IMR-90 (cell line): ENCODE data around the gene PLCB3. TPM values are rescaled to one million over a fixed set of nuclear protein-coding genes. Genes with fewer than 3 reads are reported as not detected.

Source experiments
- ATAC-seq: fragments of 200-7000 bp; cut with Tn5 transposase; 2 replicates; pipeline ENCODE4 v1.9.1; 2020; ENCODE audit warnings: low read depth, mild to moderate bottlenecking, moderate library complexity
- BruUV-seq: library from RNA; stranded (reverse); fragments of 400-500 nt; replicated peaks from 2 replicates; lab custom pipeline; 2021; lab: Mats Ljungman, UMichigan
- CTCF ChIA-PET: fragments of 300-600 bp; formaldehyde crosslinking; extraction: SDS; loops from one replicate; lab custom pipeline; 2021; ENCODE audit warnings: antibody characterized with exemption; lab: Yijun Ruan, JAX
- POLR2A ChIA-PET: fragments of 300-600 bp; sonication (Branson Sonifier 250); formaldehyde crosslinking; loops from one replicate; lab custom pipeline; 2022; ENCODE audit warnings: antibody characterized with exemption; ENCODE audit not compliant: unreplicated experiment; lab: Charles Lee
- DNase-seq: peaks from one replicate; pipeline ENCODE4 v3.0.0; 2013
- H2AFZ ChIP-seq: replicated peaks from 2 replicates; pipeline ENCODE3; 2013; ENCODE audit warnings: low read length, mild to moderate bottlenecking; ENCODE audit not compliant: poor library complexity
- H2AK5ac ChIP-seq: 2 replicates; pipeline ENCODE4 v1.6.1; 2013; ENCODE audit warnings: low read depth, low read length, inconsistent platforms
- H2AK9ac ChIP-seq: replicated peaks from 2 replicates; pipeline ENCODE3; 2013; ENCODE audit warnings: mild to moderate bottlenecking, low read depth, low read length, moderate library complexity; ENCODE audit not compliant: poor library complexity
- H2BK120ac ChIP-seq: 2 replicates; pipeline ENCODE4 v1.6.1; 2013; ENCODE audit warnings: low read depth, low read length, inconsistent platforms
- H2BK15ac ChIP-seq: 3 replicates; pipeline ENCODE4 v1.6.1; 2013; ENCODE audit warnings: low read depth, low read length, inconsistent platforms
- H2BK20ac ChIP-seq: 2 replicates; pipeline ENCODE4 v1.6.1; 2013; ENCODE audit warnings: low read depth, mild to moderate bottlenecking, inconsistent platforms, low read length, moderate library complexity
- H2BK5ac ChIP-seq: 2 replicates; pipeline ENCODE4 v1.6.1; 2013; ENCODE audit warnings: mild to moderate bottlenecking, low read depth, low read length, inconsistent platforms; ENCODE audit not compliant: poor library complexity, severe bottlenecking
- H3K14ac ChIP-seq: replicated peaks from 2 replicates; pipeline ENCODE4 v1.6.1; 2013; ENCODE audit warnings: low read depth, low read length, inconsistent platforms
- H3K18ac ChIP-seq: 2 replicates; pipeline ENCODE4 v1.6.1; 2013; ENCODE audit warnings: low read depth, low read length, control low read depth
- H3K23ac ChIP-seq: 2 replicates; pipeline ENCODE4 v1.6.1; 2013; ENCODE audit warnings: low read depth, low read length, inconsistent platforms
- H3K27ac ChIP-seq: 2 replicates; pipeline ENCODE4 v1.5.1; 2013; ENCODE audit warnings: mild to moderate bottlenecking, control low read depth, low read length; ENCODE audit not compliant: insufficient read depth
- H3K27me3 ChIP-seq: 2 replicates; pipeline ENCODE4 v1.6.1; 2013; ENCODE audit warnings: low read length; ENCODE audit not compliant: control insufficient read depth, insufficient read depth
- H3K36me3 ChIP-seq: 2 replicates; pipeline ENCODE4 v1.6.1; 2013; ENCODE audit warnings: low read length, mixed read lengths; ENCODE audit not compliant: control insufficient read depth, insufficient read depth
- H3K4ac ChIP-seq: 2 replicates; pipeline ENCODE4 v1.6.1; 2013; ENCODE audit warnings: low read depth, low read length, inconsistent platforms
- H3K4me1 ChIP-seq: 2 replicates; pipeline ENCODE4 v1.6.1; 2013; ENCODE audit warnings: low read length, mixed read lengths; ENCODE audit not compliant: control insufficient read depth, insufficient read depth
- H3K4me2 ChIP-seq: 2 replicates; pipeline ENCODE4 v1.6.1; 2013; ENCODE audit warnings: low read depth, mild to moderate bottlenecking, control low read depth, low read length, moderate library complexity
- H3K4me3 ChIP-seq: 2 replicates; pipeline ENCODE4 v1.5.1; 2013; ENCODE audit warnings: low read depth, mild to moderate bottlenecking, control low read depth, low read length, moderate library complexity; ENCODE audit not compliant: insufficient read depth
- H3K56ac ChIP-seq: 2 replicates; pipeline ENCODE4 v1.6.1; 2013; ENCODE audit warnings: low read length, inconsistent platforms; ENCODE audit not compliant: insufficient read depth; ENCODE audit errors: extremely low read depth
- H3K79me1 ChIP-seq, 2 experiments: 2 replicates each; pipeline ENCODE4 v1.6.1; 2013; ENCODE audit warnings: low read length in 2 of 2, inconsistent platforms in 1 of 2, low read depth in 1 of 2
- H3K9ac ChIP-seq: 2 replicates; pipeline ENCODE4 v1.6.1; 2013; ENCODE audit warnings: low read depth, low read length, control low read depth
- H3K9me1 ChIP-seq: 2 replicates; pipeline ENCODE4 v1.6.1; 2013; ENCODE audit warnings: low read length, inconsistent platforms; ENCODE audit not compliant: insufficient read depth
- H3K9me3 ChIP-seq: 2 replicates; pipeline ENCODE4 v1.6.1; 2013; ENCODE audit warnings: low read length; ENCODE audit not compliant: control insufficient read depth, insufficient read depth
- H4K20me1 ChIP-seq: 2 replicates; pipeline ENCODE4 v1.6.1; 2013; ENCODE audit warnings: low read length, inconsistent platforms; ENCODE audit not compliant: insufficient read depth
- H4K5ac ChIP-seq: 2 replicates; pipeline ENCODE4 v1.6.1; 2013; ENCODE audit warnings: mild to moderate bottlenecking, low read depth, low read length, control low read depth
- H4K8ac ChIP-seq, 2 experiments: 2 replicates each; pipeline ENCODE4 v1.6.1; 2013; ENCODE audit warnings: low read depth in 2 of 2, low read length in 2 of 2, control low read depth in 1 of 2, inconsistent platforms in 1 of 2
- H4K91ac ChIP-seq: 2 replicates; pipeline ENCODE4 v1.6.1; 2013; ENCODE audit warnings: low read depth, low read length, inconsistent platforms; ENCODE audit not compliant: insufficient read depth
- CEBPB ChIP-seq: IDR thresholded peaks from 2 replicates; pipeline ENCODE4 v1.6.1; 2012; ENCODE audit warnings: low read depth, low read length, improper control_type of control experiment
- MAFK ChIP-seq: IDR thresholded peaks from 2 replicates; pipeline ENCODE4 v1.6.1; 2012; ENCODE audit warnings: low read depth, low read length, improper control_type of control experiment
- POLR2A ChIP-seq: IDR thresholded peaks from 2 replicates; pipeline ENCODE4 v1.6.1; 2012; ENCODE audit warnings: mild to moderate bottlenecking, low read depth, low read length
- SMC3 ChIP-seq: fragments of 150-350 bp; IDR thresholded peaks from 2 replicates; pipeline ENCODE4 v1.6.1; 2016; ENCODE audit warnings: low read depth, mild to moderate bottlenecking, antibody characterized with exemption, low read length, moderate library complexity
- WGBS, 2 experiments: methylation state at CpG; one replicate each; pipeline versions ENCODE4 v1.1.5 to v1.1.7; 2013; ENCODE audit warnings: missing lambda C conversion rate in 2 of 2; ENCODE audit not compliant: insufficient read length in 1 of 2; ENCODE audit errors: extremely low coverage in 2 of 2; 5-methylcytosine and 5-hydroxymethylcytosine counted together
- dilution Hi-C: fragments of 300-500 bp; cut with HindIII; formaldehyde crosslinking; loops from one replicate; pipeline ENCODE4 v1.14.3; 2018; ENCODE audit warnings: low sequenced_read_pairs; ENCODE audit not compliant: unreplicated experiment
- in situ Hi-C: fragments of 300-500 bp; cut with MboI; formaldehyde crosslinking; loops from 3 replicates; pipeline ENCODE4 v1.14.3; 2019; ENCODE audit warnings: low sequenced_read_pairs, inconsistent platforms, mixed read lengths
- intact Hi-C: fragments of 100-400 bp; cut with micrococcal nuclease; formaldehyde crosslinking; loops from 2 replicates; pipeline ENCODE4 v1.10.0; 2022
- polyA plus RNA-seq, 3 experiments: library from polyadenylated mRNA; depleted of rRNA; stranded (reverse); fragments of >200 nt; gene quantifications; 2 replicates each; pipeline ENCODE4 v1.2.3, GENCODE V29; 2012; ENCODE audit warnings: low replicate concordance in 1 of 3
- total RNA-seq: library from RNA; depleted of rRNA; stranded (reverse); fragments of >200 nt; gene quantifications from 2 replicates; pipeline ENCODE4 v1.2.3, GENCODE V29; 2012
- TF ChIP-seq, protein P1 (sequence below): conservative IDR thresholded peaks from 2 replicates; pipeline ENCODE4 v1.5.1; 2012; ENCODE audit warnings: mild to moderate bottlenecking, low read depth, low read length, improper control_type of control experiment

Gene PLCB3
- total and polyA plus RNA-seq, 2 of the 4 experiments (the other 2 are of a cell fraction), result 23.9 to 24.9 TPM

DNA sequence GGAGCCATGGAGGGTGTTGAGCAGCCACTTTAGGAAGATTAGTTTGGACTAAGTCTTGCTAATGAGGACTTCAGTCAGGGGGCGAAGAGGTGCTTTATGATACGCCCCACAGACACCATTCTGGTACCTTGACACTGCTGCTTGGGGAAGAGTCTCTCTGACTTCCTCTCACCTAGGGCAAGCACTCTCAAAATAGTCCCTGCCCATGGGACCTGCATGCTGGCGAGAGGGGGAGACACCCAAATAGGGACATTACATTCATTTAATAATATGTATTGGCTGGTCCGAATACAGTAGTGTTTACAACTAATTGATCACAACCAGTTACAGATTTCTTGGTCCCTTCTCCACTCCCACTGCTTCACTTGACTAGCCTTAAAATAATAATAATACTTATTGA lies 44.4 kb downstream of the PLCB3 start:
- Histone ChIP-seq H3K9me3 (no peaks in the 10 kb centered on the region), H2AK9ac (no peak overlapping the region), H3K4me3 (no peak overlapping the region), H3K23ac (no peak overlapping the region), H4K91ac (no peak overlapping the region), H2BK5ac (no peak overlapping the region), H3K4ac (no peak overlapping the region), H3K18ac (no peak overlapping the region), H3K36me3 (no peaks in the 10 kb centered on the region), H2AK5ac (no peak overlapping the region), H4K8ac (no peak overlapping the region), H4K20me1 (peaks cover 7% of the 10 kb centered on the region; the same call in 1 of the 2 replicates), H3K9me1 (no peaks in the 10 kb centered on the region), H2AFZ (no peak overlapping the region), H4K5ac (no peak overlapping the region), H2BK120ac (no peak overlapping the region), H3K4me2 (no peak overlapping the region), H3K9ac (no peak overlapping the region), H3K56ac (no peak overlapping the region), H2BK15ac (no peak overlapping the region), H2BK20ac (no peak overlapping the region), H3K27me3 (peaks cover 98% of the 10 kb centered on the region), H3K27ac (no peak overlapping the region), H3K4me1 (peaks cover 7% of the 10 kb centered on the region), H3K14ac (no peak overlapping the region), H3K79me1 (no peaks in the 10 kb centered on the region)
- dilution Hi-C loops, result no loop called here
- no peak for DNase-seq
- in situ Hi-C loops, result no loop called here
- no TSS peak for BruUV-seq
- no peak for TF ChIP-seq SMC3
- no peak for TF ChIP-seq MAFK
- TF ChIP-seq, protein P1, sequence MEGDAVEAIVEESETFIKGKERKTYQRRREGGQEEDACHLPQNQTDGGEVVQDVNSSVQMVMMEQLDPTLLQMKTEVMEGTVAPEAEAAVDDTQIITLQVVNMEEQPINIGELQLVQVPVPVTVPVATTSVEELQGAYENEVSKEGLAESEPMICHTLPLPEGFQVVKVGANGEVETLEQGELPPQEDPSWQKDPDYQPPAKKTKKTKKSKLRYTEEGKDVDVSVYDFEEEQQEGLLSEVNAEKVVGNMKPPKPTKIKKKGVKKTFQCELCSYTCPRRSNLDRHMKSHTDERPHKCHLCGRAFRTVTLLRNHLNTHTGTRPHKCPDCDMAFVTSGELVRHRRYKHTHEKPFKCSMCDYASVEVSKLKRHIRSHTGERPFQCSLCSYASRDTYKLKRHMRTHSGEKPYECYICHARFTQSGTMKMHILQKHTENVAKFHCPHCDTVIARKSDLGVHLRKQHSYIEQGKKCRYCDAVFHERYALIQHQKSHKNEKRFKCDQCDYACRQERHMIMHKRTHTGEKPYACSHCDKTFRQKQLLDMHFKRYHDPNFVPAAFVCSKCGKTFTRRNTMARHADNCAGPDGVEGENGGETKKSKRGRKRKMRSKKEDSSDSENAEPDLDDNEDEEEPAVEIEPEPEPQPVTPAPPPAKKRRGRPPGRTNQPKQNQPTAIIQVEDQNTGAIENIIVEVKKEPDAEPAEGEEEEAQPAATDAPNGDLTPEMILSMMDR, result no peak
- TF ChIP-seq POLR2A, result no peak
- TF ChIP-seq CEBPB, result no peak
- intact Hi-C loops, result no loop called here
- no peak for ATAC-seq
- WGBS, 2 experiments, result no CpG with 5 or more reads among the region's 4 CpGs
- POLR2A ChIA-PET, result no interaction called here
- CTCF ChIA-PET, result no interaction called here
